GM21529 (cell line): ENCODE results near the gene RABL2A.
"Not testable (repeated sequence)": the region's sequence is repeated elsewhere in the genome, so short reads cannot be mapped to it uniquely, and the experiment has no call there.

Experiments
- ATAC-seq: cut with Tn5 transposase; IDR thresholded peaks from one replicate; pipeline ENCODE4 v1.9.1; 2021; ENCODE audit not compliant: unreplicated experiment

Gene RABL2A

GRCh38 chr2:113606036-113606435, 21.0 kb upstream of the RABL2A start:
- ATAC-seq = not testable (repeated sequence)

- ATAC-seq = not testable (repeated sequence)
Measured at GRCh38 chr2:113609822-113610221, 17.2 kb upstream of the RABL2A start.

DNA sequence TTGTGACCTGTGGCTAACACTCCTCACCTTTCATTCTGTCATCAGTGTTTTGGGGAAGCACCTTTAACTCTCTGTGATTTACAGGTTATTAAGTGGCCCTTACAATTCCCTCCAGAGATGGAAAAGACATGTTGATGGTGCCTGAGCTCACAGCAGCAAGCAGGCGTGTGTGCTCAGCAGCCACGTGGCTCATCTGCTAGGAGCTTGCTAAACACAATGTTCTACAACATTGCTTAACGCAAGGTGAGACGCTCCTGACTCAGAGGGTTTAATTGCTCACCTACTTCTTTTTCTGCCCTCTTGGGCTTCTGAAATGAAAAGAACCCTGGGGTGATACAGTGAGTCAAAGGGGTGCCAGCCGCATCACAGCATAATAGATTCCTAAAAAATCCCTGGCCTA, 6.1 kb upstream of the RABL2A start:
- not testable (repeated sequence) for ATAC-seq

DNA sequence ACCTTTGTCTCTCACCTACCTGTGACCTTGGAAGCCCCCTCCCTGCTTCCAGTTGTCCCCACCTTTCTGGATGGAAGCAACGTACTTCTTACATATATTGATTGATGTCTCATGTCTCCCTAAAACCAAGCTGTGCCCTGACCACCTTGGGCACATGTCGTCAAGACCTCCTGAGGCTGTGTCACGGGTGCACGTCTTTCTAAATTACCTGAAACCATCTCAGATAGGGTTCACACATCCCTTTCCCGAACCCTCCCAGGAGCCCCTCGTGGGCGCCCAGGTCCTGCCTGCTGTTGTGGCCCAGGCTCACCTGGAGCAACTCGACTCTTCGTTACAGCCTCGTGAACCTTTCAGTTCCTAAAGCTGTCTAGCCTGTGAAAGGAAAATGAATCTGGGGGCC, 1.2 kb upstream of the RABL2A start:
- ATAC-seq = not testable (repeated sequence)

GRCh38 chr2:113632849-113633345, 5.8 kb downstream of the RABL2A start:
- not testable (repeated sequence) for ATAC-seq

- ATAC-seq = not testable (repeated sequence)
Measured at GRCh38 chr2:113635358-113635757, 8.3 kb downstream of the RABL2A start.

- not testable (repeated sequence) for ATAC-seq
Measured at GRCh38 chr2:113636226-113636625, 9.2 kb downstream of the RABL2A start.

- not testable (repeated sequence) for ATAC-seq
Measured at GRCh38 chr2:113638084-113638483, 11.0 kb downstream of the RABL2A start.

DNA sequence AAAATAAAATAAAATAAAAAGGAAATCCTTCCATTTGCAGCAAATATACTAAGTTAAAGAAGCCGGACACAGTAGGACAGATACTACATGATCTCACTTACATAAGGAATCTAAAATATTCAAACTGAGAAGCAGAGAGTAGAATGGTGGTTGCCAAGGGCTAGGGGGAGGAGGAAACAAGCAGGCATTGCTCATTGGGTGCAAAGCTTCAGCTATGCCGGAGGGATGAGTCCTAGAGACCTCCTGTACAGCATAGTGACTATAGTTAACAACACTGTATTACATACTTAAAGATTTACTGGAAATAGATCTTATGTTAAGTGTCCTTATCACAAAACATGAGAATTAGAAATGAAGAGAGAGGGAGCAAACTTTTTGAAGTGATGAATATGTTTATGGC, 19.2 kb downstream of the RABL2A start:
- not testable (repeated sequence) for ATAC-seq

DNA sequence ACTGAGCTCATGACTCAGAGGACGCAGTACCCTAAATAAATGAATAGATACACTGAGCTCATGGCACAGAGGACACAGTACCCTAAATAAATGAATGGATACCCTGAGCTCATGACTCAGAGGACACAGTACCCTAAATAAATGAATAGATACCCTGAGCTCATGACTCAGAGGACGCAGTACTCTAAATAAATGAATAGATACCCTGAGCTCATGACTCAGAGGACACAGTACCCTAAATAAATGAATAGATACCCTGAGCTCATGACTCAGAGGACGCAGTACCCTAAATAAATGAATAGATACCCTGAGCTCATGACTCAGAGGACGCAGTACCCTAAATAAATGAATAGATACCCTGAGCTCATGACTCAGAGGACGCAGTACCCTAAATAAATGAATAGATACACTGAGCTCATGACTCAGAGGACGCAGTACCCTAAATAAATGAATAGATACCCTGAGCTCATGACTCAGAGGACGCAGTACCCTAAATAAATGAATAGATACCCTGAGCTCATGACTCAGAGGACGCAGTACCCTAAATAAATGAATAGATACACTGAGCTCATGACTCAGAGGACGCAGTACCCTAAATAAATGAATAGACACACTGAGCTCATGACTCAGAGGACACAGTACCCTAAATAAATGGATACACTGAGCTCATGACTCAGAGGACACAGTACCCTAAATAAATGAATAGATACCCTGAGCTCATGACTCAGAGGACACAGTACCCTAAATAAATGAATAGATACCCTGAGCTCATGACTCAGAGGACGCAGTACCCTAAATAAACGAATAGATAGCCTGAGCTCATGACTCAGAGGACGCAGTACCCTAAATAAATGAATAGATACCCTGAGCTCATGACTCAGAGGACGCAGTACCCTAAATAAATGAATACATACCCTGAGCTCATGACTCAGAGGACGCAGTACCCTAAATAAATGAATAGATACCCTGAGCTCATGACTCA, 24.1 kb downstream of the RABL2A start:
- not testable (repeated sequence) for ATAC-seq

DNA sequence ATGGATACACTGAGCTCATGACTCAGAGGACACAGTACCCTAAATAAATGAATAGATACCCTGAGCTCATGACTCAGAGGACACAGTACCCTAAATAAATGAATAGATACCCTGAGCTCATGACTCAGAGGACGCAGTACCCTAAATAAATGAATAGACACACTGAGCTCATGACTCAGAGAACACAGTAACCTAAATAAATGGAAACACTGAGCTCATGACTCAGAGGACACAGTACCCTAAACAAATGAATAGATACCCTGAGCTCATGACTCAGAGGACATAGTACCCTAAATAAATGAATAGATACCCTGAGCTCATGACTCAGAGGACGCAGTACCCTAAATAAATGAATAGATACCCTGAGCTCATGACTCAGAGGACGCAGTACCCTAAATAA, 25.5 kb downstream of the RABL2A start:
- not testable (repeated sequence) for ATAC-seq

DNA sequence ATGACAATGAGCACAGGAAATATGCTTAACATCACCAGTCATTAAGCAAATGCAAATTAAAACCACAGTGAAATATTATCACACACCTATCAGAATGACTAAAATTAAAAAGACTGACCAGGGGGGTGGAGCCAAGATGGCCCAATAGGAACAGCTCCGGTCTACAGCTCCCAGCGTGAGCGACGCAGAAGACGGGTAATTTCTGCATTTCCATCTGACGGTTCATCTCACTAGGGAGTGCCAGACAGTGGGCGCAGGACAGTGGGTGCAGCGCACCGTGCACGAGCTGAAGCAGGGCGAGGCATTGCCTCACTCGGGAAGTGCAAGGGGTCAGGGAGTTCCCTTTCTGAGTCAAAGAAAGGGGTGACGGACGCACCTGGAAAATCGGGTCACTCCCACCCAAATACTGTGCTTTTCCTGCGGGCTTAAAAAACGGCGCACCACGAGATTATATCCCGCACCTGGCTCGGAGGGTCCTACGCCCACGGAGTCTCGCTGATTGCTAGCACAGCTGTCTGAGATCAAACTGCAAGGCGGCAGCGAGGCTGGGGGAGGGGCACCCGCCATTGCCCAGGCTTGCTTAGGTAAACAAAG, 29.1 kb downstream of the RABL2A start:
- not testable (repeated sequence) for ATAC-seq

DNA sequence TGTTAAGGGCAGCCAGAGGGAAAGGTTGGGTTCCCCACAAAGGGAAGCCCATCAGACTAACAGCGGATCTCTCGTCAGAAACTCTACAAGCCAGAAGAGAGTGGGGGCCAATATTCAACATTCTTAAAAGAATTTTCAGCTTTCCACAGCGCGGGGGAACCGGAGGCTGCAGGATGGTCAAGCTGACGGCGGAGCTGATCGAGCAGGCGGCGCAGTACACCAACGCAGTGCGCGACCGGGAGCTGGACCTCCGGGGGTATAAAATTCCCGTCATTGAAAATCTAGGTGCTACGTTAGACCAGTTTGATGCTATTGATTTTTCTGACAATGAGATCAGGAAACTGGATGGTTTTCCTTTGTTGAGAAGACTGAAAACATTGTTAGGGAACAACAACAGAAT, 30.7 kb downstream of the RABL2A start:
- not testable (repeated sequence) for ATAC-seq

DNA sequence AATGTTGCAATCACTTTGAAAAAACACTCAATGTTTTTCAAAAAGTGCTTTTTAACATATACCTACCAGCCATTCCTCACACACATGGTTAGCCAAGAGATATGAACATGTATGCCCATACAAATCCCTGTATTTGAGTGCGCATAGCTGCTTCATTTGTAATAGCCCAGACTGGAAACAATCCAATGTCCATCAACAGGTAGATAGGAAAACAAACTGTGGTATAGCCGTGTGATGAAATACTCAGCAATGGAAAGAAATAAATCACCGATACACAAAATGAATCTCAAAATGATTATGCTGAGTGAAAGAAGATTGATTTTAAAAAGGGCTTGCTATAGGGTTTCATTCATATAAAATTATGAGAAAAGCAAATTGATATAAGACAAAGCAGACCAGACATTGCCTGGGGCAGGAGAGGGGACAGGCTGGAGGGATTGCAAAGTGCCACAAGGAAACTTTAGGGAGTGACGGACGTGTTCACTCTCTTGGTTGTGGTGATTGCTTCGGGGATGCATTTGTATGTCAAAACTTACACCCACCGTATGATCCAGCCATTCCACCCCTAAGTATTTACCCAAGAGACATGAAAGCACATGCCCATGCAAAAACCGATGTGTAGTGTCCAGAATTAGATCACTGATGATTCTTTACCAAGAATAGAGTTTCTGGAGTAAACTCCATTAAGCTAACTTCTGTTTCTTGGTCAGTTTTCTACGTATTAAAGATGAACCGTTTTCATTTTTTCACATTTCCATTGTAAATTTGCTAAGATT, 36.4 kb downstream of the RABL2A start:
- not testable (repeated sequence) for ATAC-seq

DNA sequence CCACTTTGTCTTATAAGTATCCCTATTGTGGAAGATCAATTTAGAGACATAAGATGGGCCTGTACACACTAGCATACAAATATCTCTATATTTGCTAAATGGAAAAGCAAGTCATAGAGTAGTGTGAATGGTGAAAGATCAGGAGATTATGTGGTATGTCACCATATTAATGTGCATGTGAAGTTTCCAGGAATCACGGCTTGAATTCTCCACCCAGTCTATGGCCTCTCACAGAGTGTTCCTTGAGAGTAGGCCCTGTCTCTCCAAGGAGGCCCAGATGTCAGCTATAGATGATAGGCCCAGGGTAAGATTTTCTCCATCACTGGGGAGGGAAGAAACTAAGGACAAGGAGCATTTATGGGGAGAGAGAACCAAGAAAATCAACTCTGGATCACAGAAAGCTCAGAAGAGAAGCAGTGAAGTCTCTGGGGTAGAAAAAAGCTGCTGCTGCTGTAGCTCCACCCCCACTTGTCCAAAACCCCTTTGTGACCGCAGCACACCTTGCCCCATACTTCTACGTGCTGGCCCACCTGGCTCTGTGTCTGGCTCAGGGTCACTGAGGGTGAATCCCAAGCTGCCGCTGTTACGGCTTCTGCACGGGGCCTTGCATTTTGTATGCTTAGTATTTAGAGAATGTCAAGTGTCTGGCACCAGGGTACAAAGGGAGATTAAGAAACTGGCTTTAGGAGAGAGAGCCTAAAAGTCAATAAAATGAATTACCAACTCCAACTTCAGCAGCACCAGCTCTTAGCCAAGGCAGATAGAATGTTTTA, 37.9 kb downstream of the RABL2A start:
- ATAC-seq = not testable (repeated sequence)

- ATAC-seq = not testable (repeated sequence)
Measured at GRCh38 chr2:113669013-113669412, 41.9 kb downstream of the RABL2A start.

- ATAC-seq = no peak
Measured at GRCh38 chr2:113672326-113672932, 45.4 kb downstream of the RABL2A start.

- ATAC-seq = no peak
Measured at GRCh38 chr2:113675875-113676274, 48.8 kb downstream of the RABL2A start.

DNA sequence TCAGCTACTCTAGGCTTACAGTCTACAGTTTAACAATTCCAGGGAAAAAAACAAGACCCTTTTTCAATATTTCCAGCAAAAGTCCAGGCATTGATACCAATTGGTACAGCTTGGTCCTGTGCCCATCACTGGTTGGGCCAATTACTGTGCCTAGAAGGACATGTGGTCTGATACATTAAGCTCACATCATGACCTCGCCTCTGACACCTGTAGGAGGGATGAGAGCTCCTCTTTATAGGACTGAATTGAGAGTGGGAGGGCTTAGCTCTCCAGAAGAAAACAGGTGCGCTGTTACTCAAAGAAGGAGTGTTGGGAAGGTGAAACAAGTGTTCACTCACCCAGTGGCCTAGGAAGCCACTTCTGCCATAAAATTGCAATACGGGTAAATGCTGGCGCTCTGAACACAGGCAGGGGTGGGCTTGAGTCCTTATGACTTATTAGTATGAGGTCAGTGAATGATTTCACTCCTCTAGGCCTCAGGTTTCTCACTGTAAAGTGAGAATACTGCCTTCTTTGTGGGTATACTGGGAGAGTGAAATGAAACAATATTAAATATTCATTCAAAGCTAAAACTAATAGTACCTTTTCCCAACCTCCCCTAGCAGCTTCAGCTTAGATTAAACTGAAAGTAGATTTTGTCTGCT, 49.7 kb downstream of the RABL2A start:
- ATAC-seq = no peak
